ENCODE measurements around the gene PTPRN2.
"Not testable (repeated sequence)": the region's sequence is repeated elsewhere in the genome, so short reads cannot be mapped to it uniquely, and the experiment has no call there.

PTPRN2 gene

DNA sequence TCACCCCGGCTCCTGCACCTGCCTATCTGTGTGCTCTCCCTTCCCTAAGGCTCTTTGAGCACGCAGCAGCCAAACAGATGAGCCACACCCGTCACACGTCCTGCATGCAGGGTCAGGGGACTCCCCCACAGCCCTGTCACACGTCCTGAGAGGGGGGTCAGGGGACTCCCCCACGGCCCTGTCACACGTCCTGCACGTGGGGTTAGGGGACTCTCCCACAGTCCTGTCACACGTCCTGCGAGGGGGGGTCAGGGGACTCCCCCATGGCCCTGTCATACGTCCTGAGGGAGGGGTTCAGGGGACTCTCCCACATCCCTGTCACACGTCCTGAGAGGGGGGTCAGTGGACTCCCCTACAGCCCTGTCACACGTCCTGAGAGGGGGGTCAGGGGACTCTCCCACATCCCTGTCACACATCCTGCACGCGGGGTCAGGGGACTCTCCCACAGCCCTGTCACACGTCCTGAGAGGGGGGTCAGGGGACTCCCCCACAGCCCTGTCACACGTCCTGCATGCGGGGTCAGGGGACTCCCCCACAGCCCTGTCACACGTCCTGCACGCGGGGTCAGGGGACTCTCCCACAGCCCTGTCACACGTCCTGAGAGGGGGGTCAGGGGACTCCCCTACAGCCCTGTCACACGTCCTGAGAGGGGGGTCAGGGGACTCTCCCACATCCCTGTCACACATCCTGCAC lies 211.3 kb downstream of the PTPRN2 start:
- H3K9me3 ChIP-seq (replicated peaks in 1 of 2; ENCODE audit: control insufficient read depth in 2 of 2, insufficient read depth in 1 of 2, low read depth in 1 of 2, low read length in 2 of 2); H4K91ac ChIP-seq (ENCODE audit: low read depth, low read length, poor library complexity); H2BK12ac ChIP-seq (ENCODE audit: low read length); DNase-seq (ENCODE audit: low spot score); H3K18ac ChIP-seq (ENCODE audit: low read length); H2BK120ac ChIP-seq (ENCODE audit: low read depth, low read length); H3K36me3 ChIP-seq (replicated peaks in 1 of 2; ENCODE audit: control insufficient read depth in 2 of 2, insufficient read depth in 2 of 2, low read length in 2 of 2); H2BK15ac ChIP-seq (ENCODE audit: low read length); H3K27ac ChIP-seq (replicated peaks; ENCODE audit: low read length); H2AFZ ChIP-seq (ENCODE audit: low read length); H3K23ac ChIP-seq (ENCODE audit: low read depth, low read length, poor library complexity); H2BK5ac ChIP-seq (ENCODE audit: low read length); H2AK5ac ChIP-seq (ENCODE audit: low read depth, low read length); H3K4me3 ChIP-seq (ENCODE audit: low read length in 2 of 2); H3K14ac ChIP-seq (ENCODE audit: low read length); H3K4me2 ChIP-seq (ENCODE audit: insufficient read depth, low read length, poor library complexity, severe bottlenecking); H3K79me1 ChIP-seq (ENCODE audit: low read depth, low read length); H3K9ac ChIP-seq (ENCODE audit: low read depth, low read length, poor library complexity); H3K4ac ChIP-seq (ENCODE audit: low read length); H3K4me1 ChIP-seq (ENCODE audit: control insufficient read depth in 2 of 2, insufficient read depth in 1 of 2, low read depth in 1 of 2, low read length in 2 of 2); H4K8ac ChIP-seq (ENCODE audit: low read depth, low read length): not testable (repeated sequence)
- no CpG with 5 or more reads among the region's 23 CpGs for WGBS, 2 donors (ENCODE audit: extremely low coverage in 2 of 2, insufficient read length in 2 of 2, insufficient replicate concordance in 1 of 2)
- peaks cover 0 to 10% (median 0%) of the 10 kb centered on the region in 3 experiments for H3K27me3 ChIP-seq (ENCODE audit: control insufficient read depth in 3 of 3, insufficient read depth in 3 of 3, low read depth in 1 of 3, low read length in 3 of 3)

DNA sequence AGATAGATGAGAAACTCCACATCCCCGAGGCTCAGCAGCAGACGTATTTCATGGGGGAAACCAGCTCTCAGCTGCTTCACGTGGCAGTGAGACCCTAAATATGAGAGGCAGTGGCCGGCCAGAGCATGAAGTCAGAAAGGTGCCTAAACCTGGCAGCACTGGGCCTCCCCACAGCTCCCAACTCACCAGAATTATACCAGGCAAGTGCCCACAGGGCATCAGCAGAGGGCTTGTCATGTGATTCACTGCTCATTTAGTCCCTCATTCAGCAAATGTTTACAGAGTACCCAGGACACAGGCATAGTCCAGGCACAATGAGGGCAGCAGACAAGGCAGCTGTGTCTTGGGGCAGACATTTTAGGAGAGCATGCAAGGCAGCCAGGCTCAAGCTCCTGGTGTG lies 212.6 kb downstream of the PTPRN2 start:
- Histone ChIP-seq H3K27ac (replicated peaks; ENCODE audit: low read length) (no peak overlapping the region), H3K27me3 (ENCODE audit: control insufficient read depth in 3 of 3, insufficient read depth in 3 of 3, low read depth in 1 of 3, low read length in 3 of 3) (peaks cover 0 to 10% (median 0%) of the 10 kb centered on the region in 3 experiments), H3K14ac (ENCODE audit: low read length) (no peak overlapping the region), H2AFZ (ENCODE audit: low read length) (no peak overlapping the region), H3K9ac (ENCODE audit: low read depth, low read length, poor library complexity) (no peak overlapping the region), H3K4me2 (ENCODE audit: insufficient read depth, low read length, poor library complexity, severe bottlenecking) (no peak overlapping the region), H3K4me1 (ENCODE audit: control insufficient read depth in 2 of 2, insufficient read depth in 1 of 2, low read depth in 1 of 2, low read length in 2 of 2) (no peaks in the 10 kb centered on the region), H3K79me1 (ENCODE audit: low read depth, low read length) (no peaks in the 10 kb centered on the region), H4K91ac (ENCODE audit: low read depth, low read length, poor library complexity) (no peak overlapping the region), H3K23ac (ENCODE audit: low read depth, low read length, poor library complexity) (no peak overlapping the region), H2BK5ac (ENCODE audit: low read length) (no peak overlapping the region), H2BK15ac (ENCODE audit: low read length) (no peak overlapping the region), H3K9me3 (replicated peaks in 1 of 2; ENCODE audit: control insufficient read depth in 2 of 2, insufficient read depth in 1 of 2, low read depth in 1 of 2, low read length in 2 of 2) (no peaks in the 10 kb centered on the region), H4K8ac (ENCODE audit: low read depth, low read length) (no peak overlapping the region), H3K4me3 (ENCODE audit: low read length in 2 of 2) (no peak overlapping the region), H3K18ac (ENCODE audit: low read length) (no peak overlapping the region), H2BK12ac (ENCODE audit: low read length) (no peak overlapping the region), H2BK120ac (ENCODE audit: low read depth, low read length) (no peak overlapping the region), H3K36me3 (replicated peaks in 1 of 2; ENCODE audit: control insufficient read depth in 2 of 2, insufficient read depth in 2 of 2, low read length in 2 of 2) (no peaks in the 10 kb centered on the region), H2AK5ac (ENCODE audit: low read depth, low read length) (no peak overlapping the region), H3K4ac (ENCODE audit: low read length) (no peak overlapping the region)
- no peak for DNase-seq (ENCODE audit: low spot score)
- WGBS, 2 donors (ENCODE audit: extremely low coverage in 2 of 2, insufficient read length in 2 of 2, insufficient replicate concordance in 1 of 2) = no CpG with 5 or more reads among the region's 4 CpGs

DNA sequence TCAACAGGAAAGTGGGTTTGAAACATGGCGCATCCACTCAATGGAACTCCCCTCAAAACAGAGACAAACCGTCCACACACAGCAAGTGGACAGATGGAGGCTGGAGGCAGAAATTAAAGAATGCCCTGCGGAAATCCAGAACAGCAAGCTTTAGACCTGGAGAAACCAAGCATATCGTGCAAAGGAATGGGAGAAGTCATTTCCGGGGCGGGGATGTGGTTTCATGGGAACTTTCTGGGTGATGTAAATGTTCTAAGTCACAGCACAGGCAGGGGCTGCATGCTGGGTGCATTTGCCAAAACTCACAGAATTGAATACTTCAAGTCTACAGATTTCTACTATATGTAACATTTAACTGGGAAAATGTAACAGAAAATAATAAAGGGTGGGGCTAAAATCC lies 213.0 kb downstream of the PTPRN2 start:
- H2AK5ac ChIP-seq (ENCODE audit: low read depth, low read length) = no peak overlapping the region
- no peak overlapping the region for H3K4ac ChIP-seq (ENCODE audit: low read length)
- no peak overlapping the region for H2BK5ac ChIP-seq (ENCODE audit: low read length)
- DNase-seq (ENCODE audit: low spot score) = no peak
- no CpG with 5 or more reads among the region's 6 CpGs for WGBS, 2 donors (ENCODE audit: extremely low coverage in 2 of 2, insufficient read length in 2 of 2, insufficient replicate concordance in 1 of 2)
- no peak overlapping the region for H3K27ac ChIP-seq (replicated peaks; ENCODE audit: low read length)
- no peak overlapping the region for H3K14ac ChIP-seq (ENCODE audit: low read length)
- no peaks in the 10 kb centered on the region for H3K79me1 ChIP-seq (ENCODE audit: low read depth, low read length)
- H3K4me3 ChIP-seq (ENCODE audit: low read length in 2 of 2) = no peak overlapping the region
- no peak overlapping the region for H2BK15ac ChIP-seq (ENCODE audit: low read length)
- no peaks in the 10 kb centered on the region for H3K36me3 ChIP-seq (replicated peaks in 1 of 2; ENCODE audit: control insufficient read depth in 2 of 2, insufficient read depth in 2 of 2, low read length in 2 of 2)
- H2BK120ac ChIP-seq (ENCODE audit: low read depth, low read length) = no peak overlapping the region
- no peak overlapping the region for H3K23ac ChIP-seq (ENCODE audit: low read depth, low read length, poor library complexity)
- H2AFZ ChIP-seq (ENCODE audit: low read length) = no peak overlapping the region
- peaks cover 0 to 10% (median 0%) of the 10 kb centered on the region in 3 experiments for H3K27me3 ChIP-seq (ENCODE audit: control insufficient read depth in 3 of 3, insufficient read depth in 3 of 3, low read depth in 1 of 3, low read length in 3 of 3)
- H3K9ac ChIP-seq (ENCODE audit: low read depth, low read length, poor library complexity) = no peak overlapping the region
- no peak overlapping the region for H2BK12ac ChIP-seq (ENCODE audit: low read length)
- no peaks in the 10 kb centered on the region for H3K9me3 ChIP-seq (replicated peaks in 1 of 2; ENCODE audit: control insufficient read depth in 2 of 2, insufficient read depth in 1 of 2, low read depth in 1 of 2, low read length in 2 of 2)
- no peaks in the 10 kb centered on the region for H3K4me1 ChIP-seq (ENCODE audit: control insufficient read depth in 2 of 2, insufficient read depth in 1 of 2, low read depth in 1 of 2, low read length in 2 of 2)
- no peak overlapping the region for H4K91ac ChIP-seq (ENCODE audit: low read depth, low read length, poor library complexity)
- no peak overlapping the region for H4K8ac ChIP-seq (ENCODE audit: low read depth, low read length)
- H3K18ac ChIP-seq (ENCODE audit: low read length) = no peak overlapping the region
- H3K4me2 ChIP-seq (ENCODE audit: insufficient read depth, low read length, poor library complexity, severe bottlenecking) = no peak overlapping the region

DNA sequence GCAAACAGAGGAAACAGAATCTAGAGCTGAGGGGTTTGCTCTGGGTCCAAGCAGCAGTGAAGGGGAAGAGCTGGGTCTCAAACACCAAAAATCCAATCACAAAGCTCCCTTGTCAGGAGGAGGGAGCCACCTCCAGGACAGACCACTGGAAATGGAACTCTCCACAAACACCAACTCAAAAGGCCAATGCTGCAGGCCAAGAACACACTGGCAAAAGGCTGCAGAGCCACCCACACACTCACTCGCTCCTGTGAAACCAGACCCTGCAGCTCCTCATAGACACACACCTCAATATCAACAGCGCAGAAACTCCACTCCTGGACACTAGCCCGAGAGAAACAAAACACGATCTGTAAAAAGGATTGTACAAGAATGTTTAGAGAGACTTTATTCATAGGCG lies 213.5 kb downstream of the PTPRN2 start:
- Histone ChIP-seq H2AFZ (ENCODE audit: low read length) (no peak overlapping the region), H3K9me3 (replicated peaks in 1 of 2; ENCODE audit: control insufficient read depth in 2 of 2, insufficient read depth in 1 of 2, low read depth in 1 of 2, low read length in 2 of 2) (no peaks in the 10 kb centered on the region), H3K36me3 (replicated peaks in 1 of 2; ENCODE audit: control insufficient read depth in 2 of 2, insufficient read depth in 2 of 2, low read length in 2 of 2) (no peaks in the 10 kb centered on the region), H2BK120ac (ENCODE audit: low read depth, low read length) (no peak overlapping the region), H3K23ac (ENCODE audit: low read depth, low read length, poor library complexity) (no peak overlapping the region), H3K14ac (ENCODE audit: low read length) (no peak overlapping the region), H3K4me1 (ENCODE audit: control insufficient read depth in 2 of 2, insufficient read depth in 1 of 2, low read depth in 1 of 2, low read length in 2 of 2) (no peaks in the 10 kb centered on the region), H2AK5ac (ENCODE audit: low read depth, low read length) (no peak overlapping the region), H4K8ac (ENCODE audit: low read depth, low read length) (no peak overlapping the region), H3K4me3 (ENCODE audit: low read length in 2 of 2) (no peak overlapping the region), H3K27me3 (ENCODE audit: control insufficient read depth in 3 of 3, insufficient read depth in 3 of 3, low read depth in 1 of 3, low read length in 3 of 3) (peaks cover 0 to 10% (median 0%) of the 10 kb centered on the region in 3 experiments), H2BK15ac (ENCODE audit: low read length) (no peak overlapping the region), H3K4me2 (ENCODE audit: insufficient read depth, low read length, poor library complexity, severe bottlenecking) (no peak overlapping the region), H2BK12ac (ENCODE audit: low read length) (no peak overlapping the region), H2BK5ac (ENCODE audit: low read length) (no peak overlapping the region), H3K79me1 (ENCODE audit: low read depth, low read length) (no peaks in the 10 kb centered on the region), H3K18ac (ENCODE audit: low read length) (no peak overlapping the region), H3K4ac (ENCODE audit: low read length) (no peak overlapping the region), H3K27ac (replicated peaks; ENCODE audit: low read length) (no peak overlapping the region), H4K91ac (ENCODE audit: low read depth, low read length, poor library complexity) (no peak overlapping the region), H3K9ac (ENCODE audit: low read depth, low read length, poor library complexity) (no peak overlapping the region)
- no peak for DNase-seq (ENCODE audit: low spot score)
- WGBS, 2 donors (ENCODE audit: extremely low coverage in 2 of 2, insufficient read length in 2 of 2, insufficient replicate concordance in 1 of 2) = no CpG with 5 or more reads among the region's 5 CpGs
